GM19324 (cell line): Measurements from ENCODE around the gene RPP25L.

Experiments used
- ATAC-seq: cut with Tn5 transposase; IDR thresholded peaks from one replicate; pipeline ENCODE4 v1.9.1; 2021; ENCODE audit warnings: mild to moderate bottlenecking, moderate library complexity; ENCODE audit not compliant: unreplicated experiment, low FRiP score

Gene RPP25L

GRCh38 chr9:34638138-34638445 is 26.2 kb upstream of the RPP25L start:
- no peak for ATAC-seq

DNA sequence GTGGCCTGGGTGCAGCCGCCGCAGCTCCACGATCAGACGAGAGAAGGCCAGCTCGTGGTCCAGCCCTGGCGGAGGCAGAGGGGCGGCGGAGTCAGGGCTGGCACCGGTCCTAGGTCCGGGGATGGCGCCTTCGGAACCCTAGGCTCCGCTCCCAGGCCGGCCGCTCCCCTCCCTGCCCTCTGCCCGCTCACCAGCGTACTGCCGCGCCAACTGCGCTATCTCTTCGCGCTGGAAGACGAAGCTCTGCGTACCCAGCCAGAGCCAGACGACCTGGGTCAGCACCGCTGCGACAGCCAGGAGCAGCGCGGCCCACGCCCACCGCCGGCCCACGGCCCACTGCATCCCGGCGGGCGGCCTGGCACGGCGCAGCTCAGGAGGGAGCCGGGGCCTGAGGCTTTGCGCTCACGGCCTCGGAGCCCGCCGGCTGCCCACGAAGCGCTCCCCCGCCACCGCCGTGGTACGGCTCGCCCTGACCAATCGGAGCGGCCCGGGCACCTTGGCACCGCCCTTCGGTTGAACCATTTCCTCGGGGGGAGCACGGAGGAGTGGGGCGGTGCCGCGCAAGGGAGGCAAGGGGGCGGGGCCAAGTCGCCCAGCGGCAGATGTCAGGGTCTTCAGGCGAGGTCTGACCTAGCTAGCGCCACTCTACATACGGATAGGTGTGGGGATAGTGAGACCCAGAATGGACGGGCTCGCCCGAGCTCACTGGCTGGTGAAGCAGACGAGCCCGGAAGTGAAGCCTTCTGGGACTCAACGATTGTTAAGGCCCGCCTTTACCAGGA is 25.6 kb upstream of the RPP25L start, which contains the start of gene SIGMAR1:
Gene SIGMAR1, minus strand, starts transcription at position 432 of the 782 bp plus-strand sequence. Its CDS starts 90 bp downstream, at position 342.
- ATAC-seq, result peak; percentile 96

GRCh38 chr9:34636791-34637355 is 25.0 kb upstream of the RPP25L start:
- ATAC-seq, result no peak

GRCh38 chr9:34635556-34635955 is 23.7 kb upstream of the RPP25L start:
- ATAC-seq, result no peak

DNA sequence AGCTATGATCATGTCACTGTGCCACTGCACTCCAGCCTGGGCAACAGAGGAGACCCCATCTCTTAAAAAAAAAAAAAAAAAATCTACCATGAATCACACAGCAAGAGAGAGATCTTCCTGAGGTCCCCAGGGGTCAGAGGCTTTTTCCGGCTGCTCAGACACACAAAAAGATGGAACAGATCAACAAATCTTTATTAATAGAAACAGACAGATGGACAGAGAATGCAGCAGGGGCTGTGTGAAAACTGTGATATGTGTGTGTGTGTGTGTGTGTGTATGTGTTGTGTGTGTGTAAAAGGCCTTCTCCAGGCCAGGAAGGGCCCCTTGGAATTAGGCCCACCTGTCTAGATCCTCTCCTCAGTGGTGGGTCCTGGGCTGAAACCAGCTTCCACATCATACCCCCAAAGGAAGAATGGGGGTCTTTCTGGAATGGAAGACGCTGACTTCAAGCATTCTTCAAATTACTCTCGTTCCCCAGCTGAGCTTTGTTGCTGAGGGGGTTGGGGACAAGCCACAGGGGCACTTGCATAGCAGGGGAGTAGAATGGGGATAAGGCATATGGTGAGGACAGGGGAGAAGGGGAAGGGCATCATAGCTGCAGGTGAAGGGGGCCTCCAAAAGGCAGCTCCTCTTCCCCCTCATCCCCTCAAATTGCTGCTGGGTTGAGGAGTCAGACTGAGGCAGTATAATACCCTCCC is 22.8 kb upstream of the RPP25L start:
- no peak for ATAC-seq

- ATAC-seq, result no peak
Measured at GRCh38 chr9:34633851-34634550, 22.1 kb upstream of the RPP25L start.

- ATAC-seq, result no peak
Measured at GRCh38 chr9:34633166-34633565, 21.3 kb upstream of the RPP25L start.

DNA sequence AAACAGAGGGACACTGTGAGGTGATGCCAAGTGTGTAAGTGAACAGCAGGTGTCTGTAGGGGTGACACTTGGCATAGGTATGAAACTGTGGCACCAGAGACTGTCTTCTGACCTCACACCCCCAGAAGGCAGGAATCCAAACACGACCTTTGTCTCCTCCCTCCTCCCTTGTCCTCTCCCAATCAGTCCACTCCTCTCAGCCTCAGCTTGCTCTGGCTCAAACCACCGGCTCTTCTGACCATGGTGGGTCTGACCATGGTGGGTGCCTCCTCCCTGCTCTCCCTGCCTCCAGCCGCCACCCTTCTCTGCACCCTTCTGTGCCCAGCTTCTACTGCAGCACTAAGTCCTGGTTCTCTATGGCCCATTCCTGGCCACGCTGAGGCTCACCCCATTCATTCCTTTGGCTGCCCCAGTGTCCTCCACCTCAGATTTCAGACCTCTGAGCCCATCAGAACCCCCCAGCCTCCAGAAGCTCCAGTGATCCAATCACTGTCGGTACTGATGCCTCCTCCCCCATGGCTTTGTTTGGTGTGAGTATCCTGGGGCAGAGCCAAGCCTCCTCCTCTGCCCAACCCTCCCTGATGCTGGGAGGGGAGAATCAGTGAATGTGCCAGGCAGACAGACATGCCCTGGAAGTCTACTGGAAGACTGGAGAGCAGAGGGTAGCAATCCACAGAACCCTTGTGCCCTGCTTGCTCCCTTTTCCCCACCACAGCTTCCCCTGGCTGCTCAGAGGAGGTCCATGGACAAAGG is 18.7 kb upstream of the RPP25L start:
- no peak for ATAC-seq

GRCh38 chr9:34629491-34629808 is 17.6 kb upstream of the RPP25L start:
- ATAC-seq, result no peak

DNA sequence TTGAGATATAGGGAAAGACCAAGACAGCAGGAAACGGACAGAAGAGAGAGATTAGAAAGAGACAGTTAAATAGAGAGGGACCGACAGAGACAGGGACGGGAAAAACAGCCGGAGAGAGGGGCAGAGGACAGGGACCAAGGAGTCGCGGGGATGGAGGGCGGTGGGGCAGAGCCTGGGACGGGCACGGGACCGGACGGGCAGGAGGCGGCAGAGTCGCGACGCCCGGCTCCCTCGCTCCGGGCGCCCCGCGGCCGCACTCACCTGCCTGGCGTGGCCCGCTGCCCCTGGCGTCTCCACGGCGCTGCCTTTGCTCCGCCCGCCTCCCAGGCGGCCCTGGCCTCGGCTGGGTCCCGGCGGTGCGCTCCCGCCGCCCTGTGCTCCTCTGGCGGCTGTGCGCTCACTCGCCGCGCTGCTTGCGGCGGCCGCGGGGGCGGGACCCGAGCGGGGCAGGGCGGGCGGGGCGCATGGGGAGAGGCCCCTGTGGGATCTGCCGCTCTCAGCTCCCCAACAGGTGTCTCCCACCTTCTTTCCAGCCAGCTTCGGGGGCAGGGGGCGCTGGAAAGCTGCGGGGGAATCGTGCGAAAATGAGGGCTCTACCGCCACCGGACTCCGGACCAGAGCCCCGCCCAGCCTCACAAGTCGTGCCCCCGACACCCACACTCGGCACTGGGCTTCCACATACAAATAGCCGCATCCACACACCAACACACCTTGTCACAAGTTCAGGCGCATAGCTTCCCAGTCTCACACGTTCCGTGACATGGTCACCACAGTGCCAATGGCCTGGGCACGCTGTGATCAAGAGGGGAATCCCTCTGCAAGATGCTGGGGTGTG is 17.0 kb upstream of the RPP25L start, which contains the start of gene ARID3C:
Gene ARID3C, minus strand, starts transcription at position 411 of the 835 bp plus-strand sequence. CDS start 1,052 bp downstream, outside the sequence.
- no peak for ATAC-seq

DNA sequence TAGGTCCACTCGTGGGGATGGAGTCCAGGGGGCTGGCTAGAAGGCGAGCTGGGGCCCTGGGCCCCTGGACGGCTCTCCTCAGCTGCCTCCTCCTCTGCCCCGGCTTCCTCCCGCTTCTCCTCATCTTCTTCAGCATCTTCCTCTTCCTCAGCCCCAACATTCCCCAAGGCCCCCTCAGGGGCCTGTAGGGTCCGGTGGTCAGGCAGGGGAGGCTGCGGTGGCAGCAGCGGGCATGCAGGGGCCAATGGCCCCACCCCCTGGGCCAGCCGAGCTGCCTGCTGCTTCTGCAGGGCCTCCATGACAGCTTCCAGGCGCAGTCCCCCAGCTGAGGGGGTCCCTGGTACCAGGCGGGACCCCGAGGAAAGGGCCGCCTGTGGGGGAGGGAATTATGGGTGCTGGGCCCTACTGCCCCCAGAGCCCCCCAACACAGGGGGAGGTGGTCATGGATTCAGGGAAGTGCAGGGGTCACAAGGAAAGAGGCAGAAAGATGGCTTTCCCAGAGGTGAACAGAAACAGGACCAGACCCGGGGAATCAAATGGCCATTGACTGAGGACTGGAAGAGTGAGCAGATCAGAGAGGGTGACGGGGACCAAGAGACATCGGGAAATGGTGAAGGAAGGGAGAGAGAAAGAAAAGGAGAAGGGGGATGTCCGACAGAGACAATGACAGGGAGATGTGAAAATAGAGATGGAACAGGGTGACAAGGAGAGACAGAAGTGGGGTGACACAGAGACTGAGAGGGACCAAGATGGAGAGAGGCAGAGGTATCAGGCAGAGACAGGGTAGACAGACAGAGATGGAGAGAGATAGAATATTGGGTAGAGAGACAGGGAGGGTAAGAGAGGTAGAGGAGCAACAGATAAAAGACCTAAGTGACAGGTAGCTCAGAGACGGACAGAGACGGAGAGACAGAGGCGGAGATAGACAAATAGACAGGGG is 16.1 kb upstream of the RPP25L start:
- ATAC-seq, result no peak

DNA sequence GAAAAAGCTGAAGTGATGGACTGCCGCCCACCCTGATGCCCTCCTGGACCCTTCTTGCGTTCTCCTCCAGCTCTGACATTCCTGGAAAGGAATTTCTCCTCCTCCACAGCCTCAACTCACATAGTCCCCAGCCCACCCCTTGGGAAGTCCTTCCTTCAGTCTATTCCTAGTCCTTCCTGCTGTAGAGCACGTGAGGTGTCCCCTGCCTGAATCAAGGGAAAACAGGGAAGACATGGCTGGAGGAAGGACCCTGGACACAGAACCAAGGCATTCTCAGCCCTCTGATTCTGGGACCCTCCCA is 13.2 kb upstream of the RPP25L start:
- ATAC-seq, result no peak

DNA sequence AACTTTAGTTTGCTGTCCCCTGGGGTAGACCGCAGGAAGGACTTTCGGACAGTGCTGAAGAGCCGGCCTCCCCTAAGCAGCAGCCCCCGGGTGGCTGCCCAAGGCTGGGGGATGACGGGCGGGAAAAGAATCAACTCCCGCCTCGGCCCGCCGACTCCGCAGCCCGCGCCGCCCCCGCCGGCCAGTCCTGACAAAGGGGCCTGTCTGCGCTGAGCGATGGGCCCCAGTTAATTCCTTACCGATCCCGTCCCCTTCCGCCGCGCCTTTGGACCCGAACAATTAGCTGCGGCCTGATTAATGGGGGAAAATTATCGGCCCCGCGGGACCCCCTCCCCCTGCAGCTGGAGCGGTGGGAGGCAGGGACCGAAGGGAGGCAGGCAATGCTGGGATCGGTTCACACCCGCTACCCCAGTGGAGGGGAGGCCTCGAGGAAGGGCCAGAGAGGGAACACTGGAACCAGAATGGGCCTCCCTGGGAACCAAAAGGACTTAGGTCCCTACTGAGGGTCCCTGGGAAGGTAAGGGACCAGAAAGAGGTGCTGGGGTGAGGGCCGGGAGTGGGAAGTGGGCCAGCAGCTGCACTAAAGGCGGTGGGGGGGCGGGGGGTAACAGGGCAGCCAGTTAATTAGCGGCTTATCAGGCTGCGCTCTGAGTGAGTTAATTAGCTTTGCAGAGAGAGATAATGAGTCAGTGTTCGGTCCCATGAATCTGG is 12.7 kb upstream of the RPP25L start:
- ATAC-seq, result no peak

DNA sequence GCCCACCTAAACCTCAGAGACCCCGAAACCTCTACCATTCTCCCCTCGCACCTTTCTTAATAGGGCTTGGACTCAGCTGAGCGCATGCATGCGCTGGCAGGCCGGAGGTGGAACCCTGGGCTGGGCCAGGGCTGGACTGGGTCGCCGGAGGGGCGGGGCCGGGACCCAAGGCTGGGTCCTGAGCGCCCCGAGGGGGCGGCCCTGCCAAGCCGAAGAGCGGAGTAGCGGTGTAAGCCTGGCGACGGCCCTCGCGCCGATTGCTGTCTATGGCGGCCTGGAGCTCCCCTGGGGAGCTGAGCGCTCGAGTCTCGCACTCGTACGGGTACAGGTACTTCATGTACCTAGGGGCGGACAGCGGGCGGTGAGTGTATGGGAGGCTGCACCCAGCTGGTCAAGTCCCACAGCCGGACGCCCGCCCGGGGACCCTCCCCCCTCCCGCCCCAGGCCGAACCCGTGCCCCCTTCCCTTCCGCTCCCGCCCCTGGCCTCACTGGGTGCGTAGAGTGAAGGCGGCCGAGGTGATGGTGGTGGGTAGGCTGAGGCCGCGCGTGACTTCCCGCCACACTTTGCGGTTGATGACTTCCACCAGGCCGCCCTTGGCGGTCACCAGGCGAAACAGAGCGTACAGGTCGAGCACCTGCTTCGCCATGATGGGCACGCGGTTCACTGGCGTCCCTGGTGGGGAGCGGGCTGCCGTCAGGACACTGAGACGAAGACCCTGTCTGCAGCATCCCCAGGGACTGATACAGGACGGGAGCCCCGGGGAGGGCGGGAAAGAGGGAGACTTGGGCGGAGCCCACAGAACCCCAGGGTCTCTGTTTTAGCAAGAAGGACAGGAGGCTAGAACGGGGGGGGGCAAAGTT is 11.7 kb upstream of the RPP25L start:
- no peak for ATAC-seq

DNA sequence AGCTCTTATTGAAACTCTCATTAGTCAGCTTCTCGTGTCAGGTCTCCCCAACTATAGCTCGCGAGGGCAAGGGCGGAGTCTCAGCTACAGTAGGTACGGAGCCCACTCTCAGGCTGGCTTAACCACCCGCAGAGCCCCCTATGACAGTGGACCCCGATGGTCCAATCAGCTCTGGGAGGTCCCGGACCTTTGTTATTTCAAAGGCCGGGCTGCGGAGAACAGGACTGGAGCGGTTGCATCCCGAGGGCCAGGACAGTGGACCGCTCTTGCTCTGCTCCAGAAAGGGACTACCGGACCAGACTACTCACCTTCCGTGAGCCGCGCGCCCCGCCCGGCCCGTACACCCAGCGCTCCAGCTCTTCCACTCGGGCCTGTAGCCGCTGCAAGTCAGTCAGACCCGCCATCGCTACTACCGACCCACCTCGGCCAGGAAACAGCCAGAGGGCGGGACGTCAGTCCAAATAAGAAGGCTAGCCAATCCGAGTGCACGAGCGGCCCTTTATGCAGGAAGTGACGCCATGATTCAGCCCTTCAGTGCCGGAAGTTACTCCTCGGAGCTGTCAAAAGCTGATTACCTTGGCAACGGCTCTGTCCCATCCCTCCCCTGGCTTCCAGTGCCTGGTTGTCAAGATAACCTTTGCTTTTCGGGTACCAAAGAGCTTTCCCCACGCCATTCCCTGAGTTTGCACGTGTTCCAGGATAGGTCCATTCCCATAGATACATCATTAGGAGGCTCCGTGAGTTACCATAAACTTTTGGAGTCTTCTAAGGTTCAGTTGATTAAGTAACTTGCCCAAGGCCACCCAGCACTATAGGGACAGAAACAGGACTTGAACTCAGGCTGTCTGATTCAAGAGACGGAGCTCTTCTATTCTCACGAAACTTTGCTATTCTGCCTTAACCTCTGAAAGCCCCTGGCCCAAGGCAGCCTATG is 8.4 kb upstream of the RPP25L start, which contains the start of gene DCTN3:
Gene DCTN3, minus strand, starts transcription at position 435 of the 934 bp plus-strand sequence. Its CDS starts 31 bp downstream, at position 404.
- peak; percentile 91 for ATAC-seq

DNA sequence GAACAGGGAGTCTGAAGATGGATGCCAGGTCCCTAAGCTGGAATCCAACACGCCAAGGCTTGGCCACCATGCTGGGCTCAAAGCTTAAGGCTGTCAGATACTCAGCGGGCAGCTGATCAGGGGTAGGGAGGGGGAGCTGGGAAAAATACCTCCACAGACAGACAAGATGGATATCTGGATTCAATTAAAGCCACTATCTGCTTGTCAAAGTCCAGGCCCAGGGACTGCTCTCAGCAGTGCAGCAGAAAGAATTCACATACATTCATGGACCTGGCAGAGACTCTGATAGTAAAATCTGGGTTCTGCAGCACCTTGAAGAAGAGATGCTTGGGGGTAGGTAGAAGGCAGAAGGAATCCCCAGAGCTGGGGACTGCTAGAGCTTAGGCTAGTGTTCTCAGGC is 3.2 kb upstream of the RPP25L start:
- no peak for ATAC-seq
